H1 (cell line): ENCODE results near the gene CDK16. TPM values are rescaled to one million over a fixed set of nuclear protein-coding genes. Genes with fewer than 3 reads are reported as not detected.

Experiments
- BCL11A ChIP-seq, 2 experiments: IDR thresholded peaks; one replicate each; pipeline ENCODE4 v1.6.1; 2011; ENCODE audit warnings: low read depth in 2 of 2, low read length in 2 of 2, mild to moderate bottlenecking in 2 of 2
- BRCA1 ChIP-seq: IDR thresholded peaks from 2 replicates; pipeline ENCODE4 v1.6.1; 2012; ENCODE audit warnings: low read depth, low read length, improper control_type of control experiment
- CBX5 ChIP-seq: fragments of 300-800, 300-1000 bp; sonication (generic); IDR thresholded peaks from 2 replicates; pipeline ENCODE4 v1.7.1; 2016; ENCODE audit warnings: antibody characterized with exemption, low read length, low read depth
- CTBP2 ChIP-seq: IDR thresholded peaks from 2 replicates; pipeline ENCODE4 v1.7.0; 2011; ENCODE audit warnings: borderline replicate concordance, mild to moderate bottlenecking, moderate library complexity, mixed read lengths, low read length; ENCODE audit not compliant: insufficient read depth, insufficient read length
- CTCF ChIP-seq, 3 experiments: IDR thresholded peaks; 1 replicate in 2 of 3; 2 replicates in 1 of 3; pipeline versions ENCODE4 v1.5.1 to v1.6.1; 2011; ENCODE audit warnings: low read length in 3 of 3, mild to moderate bottlenecking in 3 of 3, inconsistent platforms in 2 of 3, low read depth in 1 of 3, moderate library complexity in 1 of 3; ENCODE audit not compliant: insufficient read depth in 1 of 3; ENCODE audit errors: control extremely low read depth in 1 of 3
- FOSL1 ChIP-seq: IDR thresholded peaks from 2 replicates; pipeline ENCODE4 v1.6.1; 2011; ENCODE audit warnings: mild to moderate bottlenecking, low read depth, low read length, moderate library complexity; ENCODE audit not compliant: insufficient read depth
- POU5F1 ChIP-seq: IDR thresholded peaks from 2 replicates; pipeline ENCODE4 v1.6.1; 2011; ENCODE audit warnings: low read depth, mild to moderate bottlenecking, low read length, moderate library complexity
- RXRA ChIP-seq: IDR thresholded peaks from 2 replicates; pipeline ENCODE4 v1.6.1; 2011; ENCODE audit warnings: low read depth, mild to moderate bottlenecking, low read length, moderate library complexity; ENCODE audit not compliant: insufficient read depth
- SP2 ChIP-seq: IDR thresholded peaks from 2 replicates; pipeline ENCODE4 v1.6.1; 2012; ENCODE audit warnings: mild to moderate bottlenecking, low read length, inconsistent platforms
- SUZ12 ChIP-seq: fragments of 200-600 bp; sonication (generic); IDR thresholded peaks from 2 replicates; pipeline ENCODE4 v1.6.1; 2012; ENCODE audit warnings: mild to moderate bottlenecking, inconsistent platforms, low read length, moderate library complexity, mixed read lengths
- TAF7 ChIP-seq: optimal IDR thresholded peaks from 2 replicates; pipeline ENCODE3; 2011; ENCODE audit warnings: low read depth, mild to moderate bottlenecking, inconsistent platforms, low read length, moderate library complexity, borderline replicate concordance
- polyA plus RNA-seq, 7 experiments: library from polyadenylated mRNA; depleted of rRNA in 3 of 7; stranded (reverse) in 5 of 7; unstranded in 2 of 7; fragments of >200 nt in 5 of 7; fragments of 200-250 nt in 2 of 7; gene quantifications; 1 replicate in 5 of 7; 2 replicates in 1 of 7; 4 replicates in 1 of 7; pipeline versions ENCODE4 v1.2.1 to v1.2.3, GENCODE V29; 2011 to 2013; ENCODE audit warnings: missing spikeins in 2 of 7, mixed read lengths in 2 of 7
- total RNA-seq: library from RNA; stranded (reverse); fragmentation: NEBNext Ultra II Directional; extraction: Animal tissue kit (Norgen Biotek cat#: 25700); gene quantifications from 2 replicates; pipeline ENCODE4 v1.2.1, GENCODE V29; 2021

Gene CDK16
- total and polyA plus RNA-seq, 2 of the 8 experiments (the other 6 are each of a cell fraction or from before 2014, with no cell fraction given) = 124 to 204 TPM

- TF ChIP-seq CTBP2 (no peak), BCL11A (IDR thresholded peaks at IDR 0.05; ENCODE audit: low read depth in 2 of 2, low read length in 2 of 2) (no peak), SUZ12 (no peak), CBX5 (no peak), SP2 (peak; percentile 19; the same call in 1 of the 2 replicates), RXRA (no peak), BRCA1 (no peak), CTCF (IDR thresholded peaks at IDR 0.05; ENCODE audit: control extremely low read depth in 1 of 3, insufficient read depth in 1 of 3, low read depth in 1 of 3, low read length in 3 of 3) (no peak), POU5F1 (no peak), TAF7 (no peak), FOSL1 (no peak)
These were observed 615 bp upstream of the CDK16 start (continued) for GRCh38 chrX:47217852-47218279.
